HepG2 (cell line): ENCODE measurements around the gene RBM19. TPM values are rescaled to one million over a fixed set of nuclear protein-coding genes. Genes with fewer than 3 reads are reported as not detected.

ENCODE experiments used
- ARID5B ChIP-seq: IDR thresholded peaks from 2 replicates; pipeline ENCODE4 v1.4.0; 2020; ENCODE audit warnings: mild to moderate bottlenecking, missing genetic modification reagents
- CC2D1A ChIP-seq: sonication (generic); formaldehyde crosslinking; IDR thresholded peaks from 2 replicates; pipeline ENCODE4 v1.8.1; 2023; ENCODE audit warnings: mild to moderate bottlenecking, missing genetic modification reagents
- CSRNP2 ChIP-seq: sonication (generic); formaldehyde crosslinking; conservative IDR thresholded peaks from 2 replicates; pipeline ENCODE4 v1.8.0; 2022; ENCODE audit warnings: low read depth, missing genetic modification reagents
- DBP ChIP-seq: sonication (generic); formaldehyde crosslinking; IDR thresholded peaks from 2 replicates; pipeline ENCODE4 v1.4.0; 2020; ENCODE audit warnings: missing genetic modification reagents; ENCODE audit errors: not compliant biosample characterization
- E2F1 ChIP-seq: sonication (generic); formaldehyde crosslinking; IDR thresholded peaks from 2 replicates; pipeline ENCODE4 v1.5.0; 2020; ENCODE audit warnings: missing genetic modification reagents
- FOXP4 ChIP-seq: sonication (generic); formaldehyde crosslinking; IDR thresholded peaks from 2 replicates; pipeline ENCODE4 v1.4.0; 2020; ENCODE audit warnings: missing genetic modification reagents
- IRF2 ChIP-seq: IDR thresholded peaks from 2 replicates; pipeline ENCODE4 v1.6.1; 2018; ENCODE audit warnings: missing genetic modification reagents, missing compliant biosample characterization
- PLSCR1 ChIP-seq: sonication (generic); formaldehyde crosslinking; IDR thresholded peaks from 2 replicates; pipeline ENCODE4 v1.5.0; 2020; ENCODE audit warnings: missing genetic modification reagents, mild to moderate bottlenecking, borderline replicate concordance
- RBAK ChIP-seq: sonication (generic); formaldehyde crosslinking; IDR thresholded peaks from 2 replicates; pipeline ENCODE4 v1.5.1; 2020; ENCODE audit warnings: mild to moderate bottlenecking, missing genetic modification reagents
- RXRB ChIP-seq: IDR thresholded peaks from 2 replicates; pipeline ENCODE4 v1.6.1; 2016; ENCODE audit warnings: borderline replicate concordance, missing genetic modification reagents, missing compliant biosample characterization
- SMAD9 ChIP-seq: sonication (generic); formaldehyde crosslinking; IDR thresholded peaks from 2 replicates; pipeline ENCODE4 v1.5.1; 2020; ENCODE audit warnings: mild to moderate bottlenecking, missing genetic modification reagents
- SRF ChIP-seq: IDR thresholded peaks from 2 replicates; pipeline ENCODE4 v1.6.1; 2011; ENCODE audit warnings: mild to moderate bottlenecking, low read depth, low read length, moderate library complexity
- TBL1XR1 ChIP-seq: fragments of 150-350 bp; IDR thresholded peaks from 2 replicates; pipeline ENCODE4 v1.6.1; 2014; ENCODE audit warnings: borderline replicate concordance, low read length; ENCODE audit not compliant: partially characterized antibody
- YEATS4 ChIP-seq: sonication (generic); formaldehyde crosslinking; IDR thresholded peaks from 2 replicates; pipeline ENCODE4 v1.4.0; 2020; ENCODE audit warnings: missing genetic modification reagents, borderline replicate concordance
- ZNF143 ChIP-seq: sonication (generic); formaldehyde crosslinking; IDR thresholded peaks from 2 replicates; pipeline ENCODE4 v1.4.0; 2020; ENCODE audit warnings: missing genetic modification reagents
- ZNF232 ChIP-seq: sonication (generic); formaldehyde crosslinking; IDR thresholded peaks from 2 replicates; pipeline ENCODE4 v1.4.0; 2020; ENCODE audit warnings: missing genetic modification reagents, borderline replicate concordance
- ZNF383 ChIP-seq: sonication (generic); formaldehyde crosslinking; IDR thresholded peaks from 2 replicates; pipeline ENCODE4 v1.4.0; 2020; ENCODE audit warnings: missing genetic modification reagents, mild to moderate bottlenecking, borderline replicate concordance
- ZNF839 ChIP-seq: sonication (generic); formaldehyde crosslinking; IDR thresholded peaks from 2 replicates; pipeline ENCODE4 v1.4.0; 2020; ENCODE audit warnings: missing genetic modification reagents, mild to moderate bottlenecking, borderline replicate concordance
- polyA plus RNA-seq, 8 experiments: library from polyadenylated mRNA; depleted of rRNA in 3 of 8; stranded (reverse) in 7 of 8; unstranded in 1 of 8; fragments of >200 nt; fragmentation: Illumina TruSeq in 4 of 8; extraction: Trizol in 4 of 8; gene quantifications; 2 replicates each; pipeline versions ENCODE4 v1.2.1 to v1.2.3, GENCODE V29; 2011 to 2016; ENCODE audit warnings: low read depth in 4 of 8, missing spikeins in 1 of 8, mixed read lengths in 1 of 8; ENCODE audit not compliant: insufficient read depth in 1 of 8
- total RNA-seq, 5 experiments: library from RNA; depleted of rRNA; stranded (reverse); fragments of >200 nt; fragmentation: Illumina TruSeq; extraction: Trizol; gene quantifications; 2 replicates each; pipeline ENCODE4 v1.2.3, GENCODE V29; 2016; ENCODE audit warnings: low read depth in 1 of 5

The RBM19 gene
- total and polyA plus RNA-seq, 2 of the 13 experiments (the other 11 are each of a cell fraction or from before 2014, with no cell fraction given) = 19.3 to 32.2 TPM

GRCh38 chr12:113965951-113966797 is at the start of gene RBM19 (continued):
- peak; percentile 59 for TF ChIP-seq ARID5B (CRISPR knock-in tag)
- TF ChIP-seq FOXP4 = peak; percentile 17; the same call in 1 of the 2 replicates
- TF ChIP-seq CSRNP2 (CRISPR knock-in tag) = no peak
- TF ChIP-seq TBL1XR1 = no peak
- no peak for TF ChIP-seq E2F1 (CRISPR knock-in tag)
- TF ChIP-seq ZNF232 (CRISPR knock-in tag) = 0 out of 2 replicates have a peak, but pooled peaks have one; percentile 19
- no peak for TF ChIP-seq ZNF143
- no peak for TF ChIP-seq SMAD9
- no peak for TF ChIP-seq RBAK
- no peak for TF ChIP-seq ZNF383
- no peak for TF ChIP-seq DBP (CRISPR knock-in tag)
- peak; percentile 63 for TF ChIP-seq YEATS4 (CRISPR knock-in tag)
- TF ChIP-seq ZNF839 (CRISPR knock-in tag) = no peak
- no peak for TF ChIP-seq CC2D1A (CRISPR knock-in tag)
- TF ChIP-seq RXRB (CRISPR knock-in tag) = peak; percentile 48; the same call in 1 of the 2 replicates
- peak; percentile 58; the same call in 1 of the 2 replicates for TF ChIP-seq SRF
- TF ChIP-seq PLSCR1 (CRISPR knock-in tag) = no peak
- no peak; the same call in none of the 2 replicates for TF ChIP-seq IRF2 (CRISPR knock-in tag)
